ENCODE measurements around the gene LPP. TPM values are rescaled to one million over a fixed set of nuclear protein-coding genes. Genes with fewer than 3 reads are reported as not detected.
"Not testable (repeated sequence)": the region's sequence is repeated elsewhere in the genome, so short reads cannot be mapped to it uniquely, and the experiment has no call there.

The LPP gene
- total RNA-seq, 6 experiments from 2014 or later: 84.1 to 121 (median 102) TPM

DNA sequence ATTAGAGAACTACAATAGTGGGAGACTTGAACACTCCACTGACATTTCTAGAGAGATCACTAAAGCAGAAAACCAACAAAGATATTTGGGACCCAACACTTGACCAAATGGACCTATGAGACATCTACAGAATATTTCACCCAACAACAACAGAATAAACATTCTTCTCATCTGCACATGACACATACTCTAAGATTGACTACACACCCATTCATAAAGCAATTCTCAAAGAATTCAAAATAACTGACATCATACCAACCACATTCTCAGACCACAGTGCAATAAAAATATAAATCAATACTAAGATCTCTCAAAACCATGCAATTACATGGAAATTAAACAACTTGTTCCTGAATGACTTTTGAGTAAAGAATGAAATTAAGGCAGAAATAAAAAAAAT lies 473.7 kb downstream of the LPP start:
- Mint-ChIP-seq H3K9me3 (peaks cover 5% of the 10 kb centered on the region; the same call in 1 of the 2 replicates), H3K36me3 (ENCODE audit: low read depth) (peaks cover 27% of the 10 kb centered on the region), H3K27me3 (ENCODE audit: insufficient read depth) (no peaks in the 10 kb centered on the region; the same call in 1 of the 2 replicates), H3K4me3 (peak overlapping the region; percentile 56), H3K4me1 (ENCODE audit: low read depth) (peaks cover 96% of the 10 kb centered on the region), H3K27ac (peak overlapping the region; percentile 78)
- peak; percentile 93 for DNase-seq
- TF ChIP-seq, protein P1, sequence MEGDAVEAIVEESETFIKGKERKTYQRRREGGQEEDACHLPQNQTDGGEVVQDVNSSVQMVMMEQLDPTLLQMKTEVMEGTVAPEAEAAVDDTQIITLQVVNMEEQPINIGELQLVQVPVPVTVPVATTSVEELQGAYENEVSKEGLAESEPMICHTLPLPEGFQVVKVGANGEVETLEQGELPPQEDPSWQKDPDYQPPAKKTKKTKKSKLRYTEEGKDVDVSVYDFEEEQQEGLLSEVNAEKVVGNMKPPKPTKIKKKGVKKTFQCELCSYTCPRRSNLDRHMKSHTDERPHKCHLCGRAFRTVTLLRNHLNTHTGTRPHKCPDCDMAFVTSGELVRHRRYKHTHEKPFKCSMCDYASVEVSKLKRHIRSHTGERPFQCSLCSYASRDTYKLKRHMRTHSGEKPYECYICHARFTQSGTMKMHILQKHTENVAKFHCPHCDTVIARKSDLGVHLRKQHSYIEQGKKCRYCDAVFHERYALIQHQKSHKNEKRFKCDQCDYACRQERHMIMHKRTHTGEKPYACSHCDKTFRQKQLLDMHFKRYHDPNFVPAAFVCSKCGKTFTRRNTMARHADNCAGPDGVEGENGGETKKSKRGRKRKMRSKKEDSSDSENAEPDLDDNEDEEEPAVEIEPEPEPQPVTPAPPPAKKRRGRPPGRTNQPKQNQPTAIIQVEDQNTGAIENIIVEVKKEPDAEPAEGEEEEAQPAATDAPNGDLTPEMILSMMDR (IDR thresholded peaks at IDR 0.05): no peak

DNA sequence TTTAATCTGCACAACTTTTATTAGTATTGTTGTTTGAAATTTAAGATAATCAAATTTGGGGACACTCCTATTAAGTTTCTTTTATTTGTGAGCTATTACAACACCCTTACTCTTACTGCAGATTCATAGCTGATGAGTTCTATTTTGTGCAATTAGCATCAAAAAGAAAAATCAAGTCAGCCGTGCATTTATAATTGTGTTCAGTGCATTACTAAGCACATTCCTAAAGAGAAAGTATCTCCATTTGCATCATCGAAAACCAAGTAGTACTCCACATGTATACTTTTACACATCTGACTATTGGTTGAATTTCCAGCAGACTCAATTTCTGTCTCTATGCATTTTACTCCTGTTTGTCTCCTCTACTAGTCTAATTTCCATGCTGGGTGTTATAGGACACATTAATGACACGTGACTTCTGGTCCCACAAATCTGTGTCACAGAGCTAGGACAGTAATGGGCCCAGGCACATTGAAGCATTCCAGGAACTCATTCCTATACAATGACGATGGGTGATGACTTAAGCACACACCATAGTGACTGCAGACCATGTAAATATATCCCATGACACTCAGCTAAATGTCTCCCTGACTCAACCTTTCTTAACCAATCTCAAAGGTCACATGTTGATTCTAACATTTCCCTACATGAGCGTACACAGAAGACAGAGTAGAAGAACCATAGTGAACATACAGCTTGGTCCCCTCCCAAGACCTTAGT lies 477.5 kb downstream of the LPP start:
- peaks cover 83% of the 10 kb centered on the region for H3K4me1 Mint-ChIP-seq (ENCODE audit: low read depth)
- TF ChIP-seq, protein P1 (IDR thresholded peaks at IDR 0.05): no peak
- no peaks in the 10 kb centered on the region for H3K27me3 Mint-ChIP-seq (ENCODE audit: insufficient read depth)
- H3K36me3 Mint-ChIP-seq (ENCODE audit: low read depth): peaks cover 44% of the 10 kb centered on the region
- peaks cover 5% of the 10 kb centered on the region; the same call in 1 of the 2 replicates for H3K9me3 Mint-ChIP-seq
- H3K4me3 Mint-ChIP-seq: peak overlapping the region; percentile 70
- H3K27ac Mint-ChIP-seq: peak overlapping the region; percentile 90
- DNase-seq: peak; percentile 94

DNA sequence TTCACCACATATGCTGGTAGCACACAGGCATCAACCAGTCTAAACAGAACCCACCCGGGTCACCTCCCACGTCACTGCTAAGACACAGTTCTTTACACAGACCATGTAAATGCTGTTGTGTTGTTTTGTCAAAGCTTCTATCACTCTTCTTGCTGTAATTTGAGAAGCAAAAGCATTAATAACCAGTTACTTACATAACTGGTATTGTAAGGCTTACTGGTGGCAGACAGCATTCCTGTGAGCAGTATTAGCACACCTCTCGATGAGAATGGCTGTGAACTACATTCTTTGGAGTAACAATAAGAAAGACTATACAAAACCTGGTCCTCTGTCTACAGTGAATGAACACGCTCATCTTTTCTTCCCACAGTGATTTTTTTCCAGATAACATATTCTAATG lies 479.2 kb downstream of the LPP start:
- H3K36me3 Mint-ChIP-seq (ENCODE audit: low read depth): peaks cover 42% of the 10 kb centered on the region
- TF ChIP-seq, protein P1 (IDR thresholded peaks at IDR 0.05): no peak
- peaks cover 66% of the 10 kb centered on the region for H3K4me1 Mint-ChIP-seq (ENCODE audit: low read depth)
- H3K27ac Mint-ChIP-seq: peak overlapping the region; percentile 90
- H3K4me3 Mint-ChIP-seq: no peak overlapping the region
- no peaks in the 10 kb centered on the region for H3K27me3 Mint-ChIP-seq (ENCODE audit: insufficient read depth)
- DNase-seq: no peak
- peaks cover 5% of the 10 kb centered on the region; the same call in 1 of the 2 replicates for H3K9me3 Mint-ChIP-seq

DNA sequence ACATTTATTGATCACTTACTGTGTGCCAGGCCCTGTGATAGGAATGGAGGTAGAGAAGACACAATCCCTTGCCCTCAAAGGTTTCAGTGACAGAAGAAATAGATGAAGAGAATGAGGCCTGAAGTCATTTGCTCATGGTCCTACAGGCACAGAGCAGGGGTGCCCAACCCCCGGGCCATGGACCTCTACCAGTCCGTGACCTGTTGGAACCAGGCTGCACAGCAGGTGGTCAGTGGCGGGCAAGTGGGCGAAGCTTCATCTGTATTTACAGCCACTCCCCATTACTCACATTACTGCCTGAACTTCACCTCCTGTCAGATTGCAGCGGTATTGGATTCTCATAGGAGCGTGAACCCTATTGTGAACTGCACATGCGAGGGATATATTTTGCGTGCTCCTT lies 480.3 kb downstream of the LPP start:
- Mint-ChIP-seq H3K4me3 (no peak overlapping the region), H3K27me3 (ENCODE audit: insufficient read depth) (no peaks in the 10 kb centered on the region), H3K9me3 (peaks cover 5% of the 10 kb centered on the region; the same call in 1 of the 2 replicates), H3K36me3 (ENCODE audit: low read depth) (peaks cover 31% of the 10 kb centered on the region), H3K27ac (no peak overlapping the region), H3K4me1 (ENCODE audit: low read depth) (peaks cover 55% of the 10 kb centered on the region)
- no peak for DNase-seq
- TF ChIP-seq, protein P1 (IDR thresholded peaks at IDR 0.05): no peak

DNA sequence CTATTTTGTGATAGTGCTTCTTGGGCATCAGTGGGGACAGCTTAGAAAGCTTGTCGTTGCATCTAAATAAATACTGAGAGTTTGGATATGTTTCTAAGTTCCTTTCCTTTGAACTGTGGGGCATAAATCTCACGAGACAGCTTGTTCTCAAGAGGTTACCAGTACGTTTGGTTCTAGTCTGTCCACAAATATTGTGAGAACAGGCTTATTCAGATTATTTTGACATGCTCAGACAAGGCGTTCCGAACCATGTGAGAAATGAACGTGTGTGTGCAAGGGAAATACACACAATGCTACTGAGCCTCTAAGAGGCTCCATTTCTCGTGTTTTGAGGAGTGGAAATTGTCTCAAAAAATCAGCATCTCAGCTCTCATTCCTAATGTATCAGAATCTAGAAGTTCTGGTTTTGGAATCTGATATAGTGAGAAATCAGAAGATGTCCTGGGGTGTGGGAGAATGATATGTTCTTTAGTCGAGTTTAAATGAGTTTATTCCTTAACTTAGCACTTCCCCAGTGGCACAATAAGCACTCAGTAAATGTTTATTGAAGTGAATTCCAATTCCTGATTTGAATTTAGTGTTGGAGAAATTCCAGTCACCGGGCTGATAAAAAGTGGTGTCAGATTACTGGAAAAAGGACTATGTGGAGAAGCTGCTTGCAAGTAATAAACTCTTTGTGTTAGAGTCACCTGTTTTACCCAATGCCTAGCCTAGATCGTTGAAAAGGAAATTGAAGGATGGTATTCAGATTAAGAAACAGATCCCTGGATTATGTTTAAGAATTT lies 481.5 kb downstream of the LPP start:
- no peak for DNase-seq
- Mint-ChIP-seq H3K9me3 (no peaks in the 10 kb centered on the region), H3K27ac (peak overlapping the region; percentile 29; the same call in 1 of the 2 replicates), H3K36me3 (ENCODE audit: low read depth) (peaks cover 23% of the 10 kb centered on the region), H3K27me3 (ENCODE audit: insufficient read depth) (no peaks in the 10 kb centered on the region), H3K4me3 (no peak overlapping the region; the same call in 1 of the 2 replicates), H3K4me1 (ENCODE audit: low read depth) (peaks cover 43% of the 10 kb centered on the region)
- TF ChIP-seq, protein P1 (IDR thresholded peaks at IDR 0.05): no peak

DNA sequence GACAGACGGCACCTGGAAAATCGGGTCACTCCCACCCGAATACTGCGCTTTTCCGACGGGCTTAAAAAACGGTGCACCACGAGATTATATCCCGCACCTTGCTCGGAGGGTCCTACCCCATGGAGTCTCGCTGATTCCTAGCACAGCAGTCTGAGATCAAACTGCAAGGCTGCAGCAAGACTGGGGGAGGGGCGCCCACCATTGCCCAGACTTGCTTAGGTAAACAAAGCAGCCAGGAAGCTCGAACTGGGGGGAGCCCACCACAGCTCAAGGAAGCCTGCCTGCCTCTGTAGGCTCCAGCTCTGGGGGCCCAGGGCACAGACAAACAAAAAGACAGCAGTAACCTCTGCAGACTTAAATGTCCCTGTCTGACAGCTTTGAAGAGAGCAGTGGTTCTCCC lies 482.3 kb downstream of the LPP start:
- not testable (repeated sequence) for H3K27ac Mint-ChIP-seq; DNase-seq; H3K9me3 Mint-ChIP-seq; H3K4me3 Mint-ChIP-seq; H3K27me3 Mint-ChIP-seq (ENCODE audit: insufficient read depth)
- H3K36me3 Mint-ChIP-seq (ENCODE audit: low read depth): peaks cover 19% of the 10 kb centered on the region
- peaks cover 35% of the 10 kb centered on the region for H3K4me1 Mint-ChIP-seq (ENCODE audit: low read depth)

All from HFFc6 (cell line).